NCI-H510A (cell line): ENCODE measurements around the gene CLIC1.

Experiments used
- DNase-seq: peaks from one replicate; lab custom pipeline; 2025; lab: John Stamatoyannopoulos, UW

CLIC1 gene

DNA sequence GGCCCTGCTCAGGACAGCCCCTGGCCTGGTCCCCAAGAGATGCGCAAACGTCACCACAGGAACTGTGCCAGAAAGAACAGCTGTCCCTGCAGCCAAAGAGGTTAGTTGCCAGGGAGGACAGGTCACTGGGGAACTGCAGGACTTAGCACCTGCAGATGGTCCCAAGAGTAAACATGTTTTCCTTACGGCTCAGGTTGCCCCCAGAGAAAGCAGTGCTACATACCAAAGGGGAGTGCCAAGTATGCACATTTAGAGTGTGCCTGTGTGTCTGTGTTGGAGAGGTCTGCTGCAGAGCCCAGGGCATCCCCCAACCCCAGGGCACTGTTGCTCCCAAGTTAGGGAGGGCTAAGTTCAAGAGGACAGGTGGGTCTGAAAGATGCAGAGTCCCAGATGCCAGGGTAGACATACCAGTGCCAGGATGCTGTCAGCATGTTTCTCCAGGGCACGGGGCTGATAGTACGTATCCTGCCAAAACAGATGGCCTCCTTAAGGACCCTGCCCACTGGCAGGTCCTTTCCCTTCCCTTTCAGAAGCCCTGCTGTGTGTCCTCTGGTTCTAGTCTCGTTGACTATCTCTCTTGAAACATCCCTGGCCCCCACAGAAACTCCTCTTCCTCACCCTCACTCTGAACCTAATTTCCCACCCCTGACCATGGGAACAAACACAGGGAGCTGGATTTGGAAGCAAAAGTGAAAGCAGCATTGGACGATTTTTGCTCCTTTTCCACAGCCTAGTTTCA lies 34.5 kb downstream of the CLIC1 start:
- DNase-seq = no peak

DNA sequence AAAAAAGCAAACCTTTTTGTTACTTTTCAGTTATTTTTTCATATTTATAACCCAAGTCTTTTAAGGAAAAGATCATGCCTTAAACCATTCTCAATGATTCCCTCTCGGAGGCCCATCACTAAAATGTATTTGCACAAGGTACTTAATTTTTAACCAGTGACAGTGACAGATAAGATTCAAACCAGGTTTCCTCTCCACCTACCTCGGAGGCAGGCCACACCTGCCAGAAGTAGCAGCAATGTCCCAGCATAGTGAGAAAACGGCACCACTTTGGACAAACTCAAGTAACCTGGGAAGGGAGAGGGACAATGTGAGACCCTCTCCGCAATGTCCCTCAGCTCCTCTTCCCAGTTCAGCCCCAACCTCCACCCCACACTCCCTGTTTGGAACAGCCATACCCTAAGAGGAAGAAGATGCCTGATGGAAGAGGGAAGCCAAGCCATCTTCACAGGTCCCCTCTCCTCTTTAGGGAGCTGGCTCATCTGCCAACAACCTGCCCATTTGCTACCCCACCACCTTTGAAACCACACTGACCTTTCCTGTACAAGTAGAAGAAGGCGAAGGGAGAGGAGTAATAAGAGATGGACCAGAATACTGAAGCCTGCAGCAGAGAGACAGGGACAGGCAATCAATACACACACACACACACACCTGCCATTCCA lies 35.5 kb downstream of the CLIC1 start:
- no peak for DNase-seq

DNA sequence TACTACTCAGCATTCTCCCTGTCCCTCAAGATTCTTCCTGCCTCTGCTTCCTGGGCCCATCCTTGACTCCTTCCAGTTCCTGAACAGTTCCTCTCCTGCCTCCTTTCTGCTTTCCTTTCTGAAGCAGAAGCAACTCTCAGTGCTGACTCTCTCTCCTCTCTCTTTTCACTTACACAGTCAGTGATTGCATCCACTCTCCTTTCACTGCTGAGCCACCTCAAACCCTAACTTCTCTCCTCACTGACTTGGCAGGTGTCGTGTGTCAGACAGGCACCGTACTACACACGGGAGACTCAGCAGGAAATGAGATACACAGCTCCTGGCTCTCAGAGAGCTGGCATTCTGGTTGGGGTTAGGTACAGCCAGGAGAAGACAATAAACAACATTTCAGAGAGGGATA lies 38.8 kb downstream of the CLIC1 start:
- no peak for DNase-seq

DNA sequence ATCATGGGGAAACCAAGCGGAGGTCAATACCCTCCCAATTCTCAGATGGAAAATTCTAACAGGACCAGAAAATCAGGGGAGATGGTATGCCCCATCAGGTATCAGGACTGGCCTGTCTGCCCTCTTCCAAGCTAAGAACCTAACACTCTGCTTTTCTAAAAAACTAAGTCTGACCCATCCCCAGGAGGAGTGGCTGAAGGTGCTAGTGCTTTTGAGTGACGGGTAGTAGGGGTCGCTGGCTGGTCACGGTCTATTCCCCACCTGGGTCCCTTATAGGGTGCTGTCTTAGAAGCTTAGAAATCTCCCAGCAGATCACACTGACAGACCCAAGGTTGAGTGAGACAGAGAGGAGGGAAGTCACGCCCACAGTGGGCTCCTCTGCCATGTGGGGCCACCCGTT lies 42.8 kb downstream of the CLIC1 start:
- DNase-seq = no peak

DNA sequence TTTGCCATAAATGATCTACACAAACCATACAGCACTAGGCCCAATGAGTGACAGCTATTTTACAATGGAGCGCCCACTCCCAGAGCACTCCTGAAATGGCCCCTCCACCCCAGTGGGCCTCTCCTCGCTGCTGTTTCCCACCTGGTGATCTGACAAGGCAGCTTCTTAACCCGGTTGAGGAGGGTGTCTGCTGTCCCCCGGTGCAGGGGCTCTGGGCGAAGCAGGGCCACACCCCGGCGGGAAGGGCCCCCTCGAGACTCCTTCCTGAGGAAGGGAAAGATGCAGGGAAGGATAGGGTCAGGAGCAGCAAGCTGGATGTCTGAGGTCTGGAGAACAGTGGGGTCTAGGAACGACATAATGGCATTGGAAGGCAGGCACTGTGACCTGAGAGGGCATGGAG lies 43.4 kb downstream of the CLIC1 start:
- DNase-seq = no peak

DNA sequence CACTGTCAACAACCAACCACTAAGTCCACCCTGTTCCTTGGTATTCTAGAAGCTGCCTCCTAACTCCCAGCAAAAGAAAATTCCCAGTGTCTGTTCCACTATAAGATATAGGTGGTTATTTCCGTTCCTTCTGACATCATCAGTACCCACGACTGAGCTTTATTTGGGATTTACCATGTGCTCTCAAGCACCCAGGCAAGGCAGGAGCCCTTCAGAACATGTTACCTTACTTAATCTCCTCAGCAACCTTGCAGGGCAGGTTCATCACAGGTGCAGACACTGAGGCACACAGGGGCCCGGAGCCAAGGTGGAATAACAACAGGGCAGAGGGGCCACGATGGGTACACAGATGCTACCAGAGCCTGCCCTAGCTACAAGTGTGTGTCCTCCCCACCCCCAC lies 44.0 kb downstream of the CLIC1 start:
- DNase-seq = no peak

DNA sequence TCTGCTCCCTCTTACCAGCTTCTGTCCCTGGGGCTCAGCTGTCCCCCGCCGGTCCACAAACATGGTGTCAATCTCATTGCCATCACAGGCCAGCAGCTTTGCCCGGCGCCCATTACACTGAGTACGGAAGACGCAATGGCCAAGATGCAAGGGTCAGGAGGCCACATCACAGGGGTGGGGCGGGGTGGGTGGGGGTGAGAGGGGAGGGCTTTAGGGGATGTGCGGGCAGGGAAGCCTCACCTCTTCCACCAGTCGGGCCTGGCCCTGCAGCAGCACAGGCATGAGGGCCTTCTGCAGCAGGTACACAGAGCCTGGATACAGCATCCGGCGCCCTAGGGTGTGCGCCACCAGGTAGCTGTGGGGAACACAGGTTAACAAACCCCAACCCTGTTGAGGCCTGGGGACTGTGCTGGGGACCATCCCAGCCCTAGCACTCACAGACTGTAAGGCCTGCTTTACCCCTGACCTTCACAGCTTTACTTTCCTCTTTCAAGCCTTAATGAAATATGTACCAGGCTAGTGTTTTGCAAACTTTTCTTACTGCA lies 44.7 kb downstream of the CLIC1 start:
- no peak for DNase-seq

DNA sequence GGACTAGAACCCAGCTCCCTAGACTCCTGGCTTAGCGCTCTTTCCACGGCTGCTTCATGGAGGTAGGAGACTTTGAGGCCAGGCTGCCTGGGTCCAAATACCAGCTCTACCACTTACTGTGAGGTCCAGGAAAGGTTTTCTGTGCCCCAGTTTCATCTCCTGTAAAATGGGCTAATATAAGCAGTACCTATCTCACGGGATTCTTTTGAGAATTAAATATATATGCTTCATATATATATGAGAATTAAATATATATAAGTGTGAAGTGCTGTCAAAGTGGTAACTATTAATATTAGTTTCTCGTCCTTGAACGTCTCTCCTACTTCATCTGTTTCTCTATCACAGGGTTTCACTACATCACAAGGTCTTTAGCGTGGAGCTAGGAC lies 45.3 kb downstream of the CLIC1 start:
- DNase-seq = no peak

DNA sequence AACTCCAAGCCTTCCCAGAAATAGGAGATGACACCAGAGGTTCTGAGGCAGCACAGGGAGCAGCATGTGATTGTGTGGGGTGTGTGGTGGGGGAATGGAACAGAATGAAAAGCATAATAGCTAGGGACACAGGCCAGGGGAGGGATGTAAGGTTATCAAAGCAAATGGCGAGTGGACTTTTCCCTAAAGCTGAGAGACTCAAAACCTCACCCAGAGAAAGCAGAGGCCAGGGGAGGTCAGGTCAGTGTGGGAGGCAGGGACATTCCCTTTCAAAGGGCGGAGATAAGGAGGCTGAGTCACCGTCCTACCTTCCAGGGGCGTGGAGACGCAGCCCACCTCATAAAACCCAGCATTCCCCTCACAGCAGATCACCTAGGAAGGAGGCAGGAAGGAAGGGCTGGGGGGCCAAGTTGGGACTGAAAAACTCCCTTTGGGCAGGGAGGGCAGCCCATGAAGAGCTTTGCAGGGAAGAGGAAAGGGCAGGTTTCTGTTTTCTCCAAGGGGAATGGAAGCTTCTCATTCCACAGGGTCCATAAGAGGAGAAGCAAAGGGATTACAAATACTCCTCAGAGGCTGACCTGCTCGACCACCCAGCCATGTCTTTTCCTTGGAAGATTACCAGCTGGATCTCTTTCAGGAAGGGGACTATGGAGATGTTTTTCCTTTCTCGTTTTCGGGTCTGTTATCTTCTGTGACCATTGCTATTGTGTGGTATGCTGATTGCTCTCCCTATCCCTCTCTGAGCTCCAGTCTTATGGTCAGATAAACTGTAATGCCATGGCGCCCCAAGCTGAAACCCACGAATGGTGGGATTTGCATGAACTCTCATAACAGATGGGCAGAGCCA lies 45.9 kb downstream of the CLIC1 start:
- DNase-seq = no peak

DNA sequence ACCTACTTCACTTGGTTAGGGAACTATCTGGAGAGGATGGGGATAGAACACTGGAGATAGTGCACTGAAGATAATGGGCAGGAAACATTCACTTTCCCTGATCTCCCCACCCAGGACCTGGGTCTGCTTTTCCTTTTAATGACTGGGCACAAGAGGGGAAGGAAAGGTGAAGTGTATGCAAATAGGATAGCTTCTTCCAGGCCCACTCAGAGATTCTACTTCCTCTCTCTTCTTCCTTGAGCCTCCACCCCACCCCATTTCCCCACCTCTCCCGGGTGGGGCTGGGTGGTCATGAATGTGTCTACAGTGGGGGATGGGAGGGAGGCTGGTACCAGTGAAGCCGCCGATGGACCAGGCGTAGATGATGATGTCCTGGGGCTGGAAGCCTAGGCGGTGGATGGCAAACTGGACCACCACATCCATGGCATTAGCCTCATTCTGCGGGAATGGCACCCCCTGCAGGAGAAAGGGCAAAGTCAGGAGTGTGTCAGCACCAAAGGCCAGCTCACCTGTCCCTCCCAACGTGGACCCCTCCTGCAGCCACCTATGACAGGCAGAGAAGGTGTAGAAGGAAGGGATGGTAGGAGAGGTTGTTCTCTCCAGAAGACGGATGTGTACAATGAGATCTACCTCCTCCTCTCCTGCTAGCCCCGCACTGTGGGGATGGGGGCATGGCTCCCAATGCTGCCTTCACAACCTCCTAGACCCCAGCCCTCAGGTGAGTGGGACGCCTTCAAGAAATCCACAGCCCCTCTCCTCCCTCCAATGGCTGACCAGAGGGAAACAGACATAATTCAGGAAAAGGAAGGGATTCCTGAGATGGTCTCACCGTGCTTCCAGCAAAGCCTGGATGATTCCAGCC lies 46.9 kb downstream of the CLIC1 start:
- DNase-seq = no peak

DNA sequence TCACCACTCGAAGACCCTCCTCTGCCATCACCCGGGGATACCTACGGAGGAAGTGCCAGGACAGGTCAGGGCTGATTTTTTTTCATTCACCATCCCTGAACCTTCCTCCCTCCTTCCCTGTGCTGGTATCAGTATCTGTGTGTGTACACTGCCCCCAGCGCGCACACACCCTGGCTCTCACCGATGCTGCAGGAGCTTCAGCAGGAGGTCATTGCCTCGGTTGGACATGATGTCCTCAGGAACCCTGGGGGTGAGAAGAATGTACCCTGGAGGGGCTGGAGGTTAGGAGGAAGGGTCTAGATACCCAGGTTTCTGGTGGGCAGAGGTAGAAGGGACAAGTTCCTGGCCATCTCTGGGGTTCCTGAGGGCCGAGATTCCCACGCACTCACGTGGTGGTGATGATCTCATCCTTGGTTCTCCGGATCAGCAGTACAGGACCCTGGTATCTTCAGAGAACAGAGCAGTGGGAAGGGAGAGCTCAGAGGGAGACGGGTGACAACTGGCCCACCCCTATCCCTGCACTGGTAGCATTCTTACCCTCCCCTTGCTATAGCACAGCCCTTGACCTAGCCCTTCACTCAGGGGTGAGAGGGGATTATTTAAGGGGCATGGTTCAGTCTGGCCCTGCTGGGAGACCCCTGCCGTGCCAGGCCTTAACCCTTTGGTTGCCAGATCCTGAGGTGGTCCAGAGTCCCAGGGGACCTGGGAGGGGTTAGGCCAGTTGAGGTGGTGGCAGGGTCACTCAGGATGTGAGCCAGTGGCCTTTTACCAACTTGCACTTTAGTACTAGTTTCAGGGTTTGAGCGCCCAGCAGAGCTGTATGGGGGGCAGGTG lies 48.3 kb downstream of the CLIC1 start:
- DNase-seq = no peak

DNA sequence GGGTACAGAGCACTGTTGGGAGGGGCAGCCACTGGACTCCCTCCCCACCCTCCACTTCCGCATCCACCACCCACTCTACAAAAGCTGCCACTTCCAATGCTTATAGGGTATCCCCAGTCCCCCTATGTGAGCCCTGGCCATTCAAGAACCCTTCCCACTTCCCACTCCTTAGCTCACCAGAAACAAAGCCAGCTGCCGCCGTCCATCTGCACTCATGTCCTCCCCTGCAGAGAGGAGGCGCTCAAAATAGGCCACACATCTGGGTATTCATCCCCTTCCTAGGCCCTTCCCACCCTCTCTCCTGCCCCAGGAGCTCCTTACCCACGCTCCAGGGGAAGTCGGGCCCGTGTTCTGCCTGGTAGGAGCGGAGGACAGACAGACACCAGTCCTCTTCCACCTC lies 49.0 kb downstream of the CLIC1 start:
- DNase-seq = no peak

DNA sequence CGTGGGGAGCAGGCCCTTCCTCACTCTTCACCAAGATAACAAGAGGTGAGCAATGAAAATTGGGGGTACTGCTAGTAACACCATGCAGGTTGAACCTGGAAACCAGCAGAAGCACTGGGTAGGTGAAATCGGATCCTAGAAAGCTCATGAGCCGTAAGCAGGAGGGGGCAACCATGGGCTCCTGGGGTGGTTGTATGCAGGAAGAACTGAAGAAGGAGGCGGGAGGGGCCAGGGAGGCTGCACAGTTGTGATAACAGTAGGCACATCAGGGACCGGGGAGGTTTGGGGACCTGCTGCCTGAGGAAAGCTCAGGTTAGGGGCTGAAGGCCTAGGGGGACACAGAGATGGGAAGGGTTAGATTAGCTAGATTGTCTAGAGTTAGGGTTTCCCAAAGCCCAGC lies 49.8 kb downstream of the CLIC1 start:
- no peak for DNase-seq

DNA sequence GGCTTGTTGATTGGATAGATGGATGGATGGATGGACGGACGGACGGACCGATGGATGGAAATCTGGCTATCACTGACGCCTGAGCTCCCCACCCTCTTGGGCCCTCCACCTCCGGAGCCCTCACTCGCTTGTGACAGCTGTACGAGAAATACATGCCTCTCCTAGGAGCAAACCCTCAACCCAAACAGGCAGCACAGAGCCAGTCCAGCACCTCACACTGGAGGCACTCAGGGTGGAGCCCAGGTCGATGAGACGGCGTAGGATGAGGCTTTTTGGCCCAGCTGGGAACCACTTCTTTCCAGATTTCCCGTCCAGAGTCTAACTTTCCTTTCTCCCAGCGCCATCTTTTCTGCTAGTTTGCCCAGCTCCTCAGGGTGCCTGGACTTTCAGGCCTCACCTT lies 52.7 kb downstream of the CLIC1 start:
- no peak for DNase-seq

DNA sequence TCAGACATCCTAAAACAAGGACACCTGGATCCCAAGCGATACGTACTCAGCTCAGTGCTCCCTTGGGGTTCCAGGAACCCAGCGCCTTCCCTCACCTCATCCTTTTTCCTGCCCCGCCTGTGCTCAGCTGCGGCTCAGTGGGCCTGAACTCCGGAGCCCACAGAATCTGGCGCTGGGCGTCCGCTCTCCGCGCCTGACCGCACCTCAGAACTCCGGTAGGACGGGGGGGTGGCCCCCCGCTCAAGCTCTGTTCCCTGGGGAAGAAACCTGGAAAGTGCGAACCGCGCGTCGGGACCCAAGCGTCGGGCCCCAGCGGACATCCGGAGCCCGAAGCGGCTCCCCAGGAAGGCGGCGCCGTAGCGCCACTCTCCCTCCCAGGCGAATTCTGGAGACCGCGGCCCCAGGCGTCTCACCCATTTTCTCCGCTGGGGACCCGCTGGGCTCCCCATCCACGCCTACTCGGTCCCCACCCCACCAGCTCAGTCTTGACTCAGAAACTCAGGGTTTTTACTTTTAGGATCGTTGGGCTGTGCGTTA lies 55.1 kb downstream of the CLIC1 start:
- no peak for DNase-seq
